NCI-H2196 treated with DMSO at 0.1 percent for 48 hours (cell line): ENCODE results near the gene SYNDIG1L.

Experiments
- DNase-seq: peaks from one replicate; lab custom pipeline; 2025; ENCODE audit not compliant: unreplicated experiment; lab: John Stamatoyannopoulos, UW

Gene SYNDIG1L

DNA sequence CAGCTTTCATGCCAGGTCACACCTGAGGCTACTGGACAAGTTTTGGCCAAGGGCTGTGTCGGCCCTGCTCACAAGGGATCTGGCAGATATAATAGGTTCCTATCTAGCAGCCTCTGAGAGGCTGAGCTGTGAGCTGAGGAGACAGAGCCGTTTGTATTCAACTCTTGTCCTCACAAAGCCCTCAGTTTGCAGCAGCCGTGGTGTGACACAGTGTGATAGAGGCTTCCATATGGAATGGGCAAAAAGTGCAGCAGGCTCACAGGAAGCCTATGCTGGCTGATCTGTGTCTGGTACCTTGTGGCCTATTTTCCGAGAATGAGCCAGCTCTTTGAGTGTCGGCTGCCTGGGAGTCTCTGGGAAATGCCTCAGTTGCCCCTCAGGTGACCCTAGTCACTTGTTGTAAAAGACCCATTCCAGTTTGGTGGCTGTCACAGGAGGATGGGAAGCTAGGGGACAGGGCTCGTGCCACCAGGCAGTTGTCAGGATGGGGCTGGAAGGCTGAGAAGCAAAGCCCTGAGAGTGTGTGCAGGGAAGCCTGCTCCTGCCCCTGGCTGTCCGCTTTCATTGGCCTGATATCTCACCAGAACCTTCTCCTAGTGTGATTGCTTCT is 61.6 kb downstream of the SYNDIG1L start:
- no peak for DNase-seq

DNA sequence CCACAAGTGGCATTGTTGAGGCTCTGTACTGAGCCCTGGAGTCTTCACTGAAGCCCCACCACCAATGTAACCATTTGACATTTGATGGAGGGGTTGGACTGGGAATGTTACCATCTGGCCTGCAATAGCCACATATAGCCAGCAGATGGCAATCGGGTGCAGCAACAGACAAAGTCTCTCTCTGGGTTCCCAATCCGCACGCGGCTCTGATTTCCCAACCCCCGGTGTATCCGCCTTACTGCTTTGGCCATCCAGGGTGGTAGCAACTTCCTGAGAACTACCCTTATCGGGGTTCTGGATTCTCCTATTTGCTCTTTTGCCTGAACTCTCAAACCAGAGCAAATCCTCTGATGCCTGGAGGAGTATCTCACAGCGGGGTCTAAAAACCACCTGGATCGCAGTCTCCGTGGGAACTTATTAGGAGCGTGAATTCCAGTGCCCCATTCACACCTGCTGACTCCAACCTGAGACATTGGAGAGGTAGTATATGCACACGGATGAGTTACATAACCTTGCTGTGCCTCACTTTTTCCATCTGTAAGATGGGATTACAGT is 63.6 kb downstream of the SYNDIG1L start:
- DNase-seq, result peak; percentile 37

DNA sequence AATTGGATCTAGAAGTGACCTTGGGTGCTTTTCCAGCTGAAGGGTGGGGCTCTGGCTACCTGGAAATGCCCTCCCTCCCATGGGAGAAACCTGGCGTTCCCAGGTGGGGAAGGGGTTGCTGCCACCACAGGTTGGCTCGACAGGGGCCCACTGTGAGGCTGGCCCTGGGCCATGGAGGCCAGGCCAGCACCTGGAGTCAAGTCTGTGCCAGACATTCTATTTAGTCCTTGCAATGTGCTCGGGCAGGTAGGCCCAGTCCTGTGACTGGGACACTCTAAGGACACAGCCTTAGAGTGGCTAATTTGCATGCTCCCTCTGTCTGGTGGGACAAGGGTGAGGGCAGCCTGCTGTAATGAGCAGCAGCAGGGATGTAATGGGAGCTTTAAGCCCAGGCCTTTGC is 65.8 kb downstream of the SYNDIG1L start:
- no peak for DNase-seq

DNA sequence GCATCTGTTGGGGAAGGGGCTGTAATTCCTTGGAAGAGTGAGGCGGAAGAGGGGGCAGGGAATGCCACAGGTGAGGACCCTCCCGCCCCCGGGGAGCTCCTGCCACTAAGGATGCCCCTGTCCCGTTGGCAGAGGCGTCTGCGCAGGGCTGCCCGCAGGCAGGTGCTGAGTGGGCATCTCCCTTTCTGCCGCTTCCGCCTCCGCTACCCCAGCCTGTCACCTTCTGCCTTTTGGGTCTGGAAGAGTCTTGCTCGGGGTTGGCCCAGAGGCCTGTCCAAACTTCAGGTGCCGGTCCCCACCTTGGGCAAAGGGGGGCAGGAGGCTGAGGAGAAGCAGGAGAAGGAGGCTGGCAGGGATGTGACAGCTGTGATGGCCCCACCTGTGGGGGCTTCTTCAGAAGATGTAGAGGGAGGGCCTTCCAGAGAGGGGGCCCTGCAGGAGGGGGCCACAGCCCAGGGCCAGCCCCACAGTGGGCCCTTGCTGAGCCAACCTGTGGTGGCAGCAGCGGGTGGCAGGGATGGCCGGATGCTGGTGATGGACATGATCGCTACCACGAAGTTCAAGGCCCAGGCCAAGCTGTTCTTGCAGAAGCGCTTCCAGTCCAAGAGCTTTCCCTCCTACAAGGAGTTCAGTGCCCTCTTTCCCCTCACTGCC is 67.7 kb downstream of the SYNDIG1L start:
- no peak for DNase-seq

DNA sequence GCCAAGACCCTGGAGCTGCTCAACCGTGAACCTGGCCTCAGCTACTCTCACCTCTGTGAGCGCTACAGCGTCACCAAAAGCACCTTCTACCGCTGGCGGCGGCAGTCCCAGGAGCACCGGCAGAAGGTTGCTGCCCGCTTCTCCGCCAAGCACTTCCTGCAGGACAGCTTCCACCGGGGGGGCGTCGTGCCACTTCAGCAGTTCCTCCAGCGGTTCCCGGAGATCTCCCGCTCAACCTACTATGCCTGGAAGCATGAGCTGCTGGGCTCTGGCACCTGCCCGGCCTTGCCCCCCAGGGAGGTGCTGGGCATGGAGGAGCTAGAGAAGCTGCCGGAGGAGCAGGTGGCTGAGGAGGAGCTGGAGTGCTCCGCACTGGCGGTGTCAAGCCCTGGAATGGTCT is 68.4 kb downstream of the SYNDIG1L start:
- no peak for DNase-seq

DNA sequence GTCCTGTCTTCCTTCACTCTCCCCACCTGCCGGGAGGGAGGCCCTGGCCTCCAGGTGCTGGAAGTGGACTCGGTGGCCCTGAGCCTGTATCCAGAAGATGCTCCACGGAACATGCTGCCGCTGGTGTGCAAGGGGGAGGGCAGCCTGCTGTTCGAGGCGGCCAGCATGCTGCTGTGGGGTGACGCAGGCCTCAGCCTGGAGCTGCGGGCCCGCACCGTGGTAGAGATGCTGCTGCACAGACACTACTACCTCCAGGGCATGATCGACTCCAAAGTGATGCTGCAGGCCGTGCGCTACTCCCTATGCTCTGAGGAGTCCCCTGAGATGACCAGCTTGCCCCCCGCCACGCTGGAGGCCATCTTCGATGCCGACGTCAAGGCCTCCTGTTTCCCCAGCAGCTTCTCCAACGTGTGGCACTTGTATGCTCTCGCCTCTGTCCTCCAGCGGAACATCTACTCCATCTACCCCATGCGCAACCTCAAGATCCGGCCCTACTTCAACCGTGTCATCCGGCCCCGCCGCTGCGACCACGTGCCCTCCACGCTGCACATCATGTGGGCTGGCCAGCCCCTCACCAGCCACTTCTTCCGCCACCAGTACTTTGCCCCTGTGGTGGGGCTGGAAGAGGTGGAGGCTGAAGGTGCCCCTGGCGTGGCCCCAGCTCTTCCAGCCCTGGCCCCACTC is 69.0 kb downstream of the SYNDIG1L start:
- DNase-seq, result no peak
